Measurements from ENCODE around the gene PSMB9. TPM values are rescaled to one million over a fixed set of nuclear protein-coding genes. Genes with fewer than 3 reads are reported as not detected.
A peak's percentile ranks its signal among the peaks of the same experiment; 100 is the strongest.
"Not testable (repeated sequence)": the region's sequence is repeated elsewhere in the genome, so short reads cannot be mapped to it uniquely, and the experiment has no call there.

PSMB9 gene
- total RNA-seq, 4 donors from 2014 or later = 9.1 to 31.0 (median 18.3) TPM

- no peaks in the 10 kb centered on the region for H3K9me3 ChIP-seq
- no peak for DNase-seq
- H3K27ac ChIP-seq = no peak overlapping the region
- no peak overlapping the region for H3K4me3 ChIP-seq (replicated peaks in 1 of 3)
- TF ChIP-seq POLR2A (IDR thresholded peaks at IDR 0.05) = no peak
- no peaks in the 10 kb centered on the region for H3K27me3 ChIP-seq
- 45 to 56% methylated on average over 34 to 35 of the region's 35 CpGs for WGBS, 2 donors
- intact Hi-C loops (cut with DNase I) = no loop called here
- no peaks in the 10 kb centered on the region for H3K4me1 ChIP-seq
- no peaks in the 10 kb centered on the region for H3K36me3 ChIP-seq
Measured at GRCh38 chr6:32879691-32880090, 25.7 kb downstream of the PSMB9 start.

DNA sequence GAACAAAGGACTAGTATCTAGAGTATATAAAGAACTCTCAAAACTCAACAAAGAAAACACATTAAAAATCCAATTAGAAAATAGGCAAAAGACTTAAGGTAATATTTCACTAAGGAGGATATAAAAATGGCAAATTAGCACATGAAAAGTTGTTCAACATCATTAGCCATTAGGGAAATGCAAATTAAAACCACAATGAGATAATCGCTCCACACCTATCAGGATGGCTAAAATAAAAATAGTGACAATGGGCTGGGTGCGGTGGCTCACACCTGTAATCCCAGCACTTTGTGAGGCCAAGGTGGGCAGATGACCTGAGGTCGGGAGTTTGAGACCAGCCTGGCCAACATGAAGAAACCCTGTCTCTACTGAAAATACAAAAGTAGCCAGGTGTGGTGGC is 27.0 kb downstream of the PSMB9 start:
- H3K4me3 ChIP-seq (replicated peaks in 1 of 3); H3K9me3 ChIP-seq; H3K4me1 ChIP-seq; H3K27ac ChIP-seq; H3K36me3 ChIP-seq; intact Hi-C loops (cut with DNase I); DNase-seq; H3K27me3 ChIP-seq: not testable (repeated sequence)
- 86 to 99% methylated on average over 3 of the region's 3 CpGs for WGBS, 2 donors

DNA sequence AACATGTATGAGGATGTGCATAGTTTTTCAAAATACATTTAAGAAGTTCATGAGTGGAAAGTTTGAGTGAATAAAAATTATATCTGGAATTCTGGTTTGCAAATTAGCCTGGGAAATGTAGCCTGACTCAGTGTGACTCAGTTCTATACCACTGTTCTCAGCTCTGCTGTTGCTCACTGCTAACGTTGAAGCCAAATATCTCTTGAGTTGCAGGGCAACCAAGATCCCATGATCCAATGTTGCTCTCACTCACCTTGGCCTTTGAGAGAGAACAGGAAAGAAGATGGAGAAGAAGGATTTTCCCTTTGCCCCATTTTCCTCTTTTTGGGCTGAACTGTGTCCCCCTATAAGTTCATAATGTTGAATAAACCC is 28.9 kb downstream of the PSMB9 start:
- no peak for DNase-seq
- 27 to 86% methylated on average over 1 of the region's 1 CpG for WGBS, 2 donors
- no peaks in the 10 kb centered on the region for H3K27me3 ChIP-seq
- H3K4me3 ChIP-seq (replicated peaks in 1 of 3) = no peak overlapping the region
- no peak overlapping the region for H3K27ac ChIP-seq
- intact Hi-C loops (cut with DNase I) = no loop called here
- H3K36me3 ChIP-seq = no peaks in the 10 kb centered on the region
- H3K4me1 ChIP-seq = peaks cover 0 to 9% of the 10 kb centered on the region in 2 donors
- TF ChIP-seq POLR2A (IDR thresholded peaks at IDR 0.05) = no peak
- TF ChIP-seq, protein P1, sequence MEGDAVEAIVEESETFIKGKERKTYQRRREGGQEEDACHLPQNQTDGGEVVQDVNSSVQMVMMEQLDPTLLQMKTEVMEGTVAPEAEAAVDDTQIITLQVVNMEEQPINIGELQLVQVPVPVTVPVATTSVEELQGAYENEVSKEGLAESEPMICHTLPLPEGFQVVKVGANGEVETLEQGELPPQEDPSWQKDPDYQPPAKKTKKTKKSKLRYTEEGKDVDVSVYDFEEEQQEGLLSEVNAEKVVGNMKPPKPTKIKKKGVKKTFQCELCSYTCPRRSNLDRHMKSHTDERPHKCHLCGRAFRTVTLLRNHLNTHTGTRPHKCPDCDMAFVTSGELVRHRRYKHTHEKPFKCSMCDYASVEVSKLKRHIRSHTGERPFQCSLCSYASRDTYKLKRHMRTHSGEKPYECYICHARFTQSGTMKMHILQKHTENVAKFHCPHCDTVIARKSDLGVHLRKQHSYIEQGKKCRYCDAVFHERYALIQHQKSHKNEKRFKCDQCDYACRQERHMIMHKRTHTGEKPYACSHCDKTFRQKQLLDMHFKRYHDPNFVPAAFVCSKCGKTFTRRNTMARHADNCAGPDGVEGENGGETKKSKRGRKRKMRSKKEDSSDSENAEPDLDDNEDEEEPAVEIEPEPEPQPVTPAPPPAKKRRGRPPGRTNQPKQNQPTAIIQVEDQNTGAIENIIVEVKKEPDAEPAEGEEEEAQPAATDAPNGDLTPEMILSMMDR (IDR thresholded peaks at IDR 0.05) = no peak
- no peaks in the 10 kb centered on the region for H3K9me3 ChIP-seq

DNA sequence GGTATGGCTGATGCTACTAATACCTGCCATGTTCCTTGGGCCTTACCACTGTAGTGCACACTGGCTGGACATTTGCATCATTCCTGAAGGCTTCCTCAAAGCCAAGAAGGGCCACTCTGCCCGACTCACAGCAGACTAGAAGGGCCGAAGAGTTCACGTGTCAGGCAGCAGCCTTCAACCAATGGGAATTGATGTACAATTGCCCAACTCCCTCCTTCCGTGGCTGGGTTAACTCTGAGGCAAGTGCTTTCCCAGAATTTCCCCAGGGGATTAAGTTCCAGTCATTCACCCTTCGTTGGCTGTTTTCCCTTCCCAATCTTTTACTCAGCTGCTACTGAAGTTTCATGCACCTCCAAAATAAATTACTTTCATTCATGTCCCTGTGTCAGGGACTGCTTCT is 29.8 kb downstream of the PSMB9 start:
- H3K27ac ChIP-seq = no peak overlapping the region
- intact Hi-C loops (cut with DNase I) = loop anchor here (2.0 kb wide), 1 partner anchor 65 kb away; no protein-coding TSS in a partner anchor
- no peaks in the 10 kb centered on the region for H3K9me3 ChIP-seq
- 10 to 27% methylated on average over 5 of the region's 5 CpGs for WGBS, 2 donors
- DNase-seq = peak; percentile 15
- TF ChIP-seq, protein P1 (IDR thresholded peaks at IDR 0.05) = no peak
- H3K27me3 ChIP-seq = no peaks in the 10 kb centered on the region
- no peaks in the 10 kb centered on the region for H3K36me3 ChIP-seq
- H3K4me3 ChIP-seq (replicated peaks in 1 of 3) = no peak overlapping the region
- peaks cover 0 to 9% of the 10 kb centered on the region in 2 donors for H3K4me1 ChIP-seq

- H3K36me3 ChIP-seq = no peaks in the 10 kb centered on the region
- intact Hi-C loops (cut with DNase I) = loop anchor here (2.0 to 5.0 kb wide), 2 partner anchors 63 to 102 kb away; no protein-coding TSS in a partner anchor
- H3K27ac ChIP-seq = no peak overlapping the region
- peaks cover 0 to 9% of the 10 kb centered on the region in 2 donors for H3K4me1 ChIP-seq
- H3K4me3 ChIP-seq (replicated peaks in 1 of 3) = no peak overlapping the region
- DNase-seq = no peak
- no peaks in the 10 kb centered on the region for H3K9me3 ChIP-seq
- TF ChIP-seq, protein P1 (IDR thresholded peaks at IDR 0.05) = peak in 5 of 6 experiments; percentile 45 to 90 (median 62)
- TF ChIP-seq POLR2A (IDR thresholded peaks at IDR 0.05) = no peak
- WGBS, 2 donors = 50 to 54% methylated on average over 4 of the region's 4 CpGs
- no peaks in the 10 kb centered on the region for H3K27me3 ChIP-seq
Measured at GRCh38 chr6:32885698-32886286, 31.8 kb downstream of the PSMB9 start.

GRCh38 chr6:32886681-32887383 is 32.8 kb downstream of the PSMB9 start:
- peak overlapping the region in 2 of 3 donors; percentile 43 to 44 for H3K27ac ChIP-seq
- 34 to 38% methylated on average over 3 of the region's 3 CpGs for WGBS, 2 donors

More at GRCh38 chr6:32886681-32887383, 32.8 kb downstream of the PSMB9 start:
- TF ChIP-seq, protein P1 (IDR thresholded peaks at IDR 0.05) = no peak
- TF ChIP-seq POLR2A (IDR thresholded peaks at IDR 0.05) = no peak
- peak; percentile 45 to 47 for DNase-seq
- intact Hi-C loops (cut with DNase I) = loop anchor here (5.0 kb wide), 1 partner anchor 100 kb away; no protein-coding TSS in a partner anchor
- peaks cover 0 to 9% of the 10 kb centered on the region in 2 donors for H3K4me1 ChIP-seq
- no peaks in the 10 kb centered on the region for H3K9me3 ChIP-seq
- H3K36me3 ChIP-seq = no peaks in the 10 kb centered on the region
- no peak overlapping the region for H3K4me3 ChIP-seq (replicated peaks in 1 of 3)
- H3K27me3 ChIP-seq = no peaks in the 10 kb centered on the region
